Measurements from ENCODE around the gene CAPS. TPM values are rescaled to one million over a fixed set of nuclear protein-coding genes. Genes with fewer than 3 reads are reported as not detected.

The CAPS gene
- total RNA-seq, result 1.7 and 6.3 TPM in 2 replicates

GRCh38 chr19:5913739-5914357, at the start of gene CAPS:
Gene CAPS (plus strand): TSS chr19:5914254. CDS start chr19:5914407, 153 bp downstream.

GRCh38 chr19:5903624-5904351, 10.3 kb upstream of the CAPS start, which contains the start of gene NDUFA11:
Gene NDUFA11 (minus strand): TSS chr19:5903790. CDS start chr19:5903708, 82 bp downstream.

GRCh38 chr19:5904352-5905113, 9.5 kb upstream of the CAPS start, which contains the start of gene VMAC:
Gene VMAC (plus strand): TSS chr19:5904872. CDS start chr19:5904891, 19 bp downstream.

Other genes with a start within 250 kb of the CAPS start
- 16.6 and 30.8 TPM in 2 replicates for gene MICOS13, start 233.7 kb upstream of the CAPS start, total RNA-seq
- 5.1 and 10.4 TPM in 2 replicates for gene HSD11B1L, start 233.2 kb upstream of the CAPS start, total RNA-seq
- gene RPL36, start 224.0 kb upstream of the CAPS start, total RNA-seq, result 351 and 752 TPM in 2 replicates
- gene LONP1, start 194.1 kb upstream of the CAPS start, total RNA-seq, result 216 and 221 TPM in 2 replicates
- gene CATSPERD, start 193.6 kb upstream of the CAPS start, total RNA-seq, result not detected in 2 replicates
- 0.34 and 0.50 TPM in 2 replicates for gene PRR22, start 129.5 kb upstream of the CAPS start, total RNA-seq
- gene DUS3L, start 123.1 kb upstream of the CAPS start, total RNA-seq, result 29.2 and 41.4 TPM in 2 replicates
- 0.28 and 0.68 TPM in 2 replicates for gene NRTN, start 109.2 kb upstream of the CAPS start, total RNA-seq
- 1.0 and 8.1 TPM in 2 replicates for gene FUT6, start 74.6 kb upstream of the CAPS start, total RNA-seq
- 14.2 and 18.5 TPM in 2 replicates for gene FUT3, start 62.8 kb upstream of the CAPS start, total RNA-seq
- gene FUT5, start 43.7 kb upstream of the CAPS start, total RNA-seq, result under 0.01 TPM in 1 of 2 replicates, not detected in the other
- 111 and 182 TPM in 2 replicates for gene NDUFA11, start 10.5 kb upstream of the CAPS start, total RNA-seq
- 5.1 and 5.6 TPM in 2 replicates for gene VMAC, start 9.4 kb upstream of the CAPS start, total RNA-seq
- 32.1 and 41.9 TPM in 2 replicates for gene RANBP3, start 63.9 kb downstream of the CAPS start, total RNA-seq
- gene RFX2, start 196.2 kb downstream of the CAPS start, total RNA-seq, result 4.8 and 5.6 TPM in 2 replicates
- not detected in 2 replicates for gene ACSBG2, start 221.4 kb downstream of the CAPS start, total RNA-seq